Renal pelvis (tissue), 4 donors: ENCODE data around the gene TAS2R14. TPM values are rescaled to one million over a fixed set of nuclear protein-coding genes. Genes with fewer than 3 reads are reported as not detected.

Experiments
- DNase-seq: peaks from one replicate; pipeline ENCODE4 v3.0.0-alpha.2; 2013
- polyA plus RNA-seq, 3 donors: library from polyadenylated mRNA; unstranded; fragments of 120-200 nt; gene quantifications; one replicate each; pipeline ENCODE4 v1.2.1, GENCODE V29; 2013; ENCODE audit not compliant: insufficient read length in 3 of 3

The TAS2R14 gene
- polyA plus RNA-seq, 3 donors: 2.6 to 5.3 (median 5.1) TPM

- no peak for DNase-seq
Measured at GRCh38 chr12:10926269-10926668, 12.8 kb downstream of the TAS2R14 start.

DNA sequence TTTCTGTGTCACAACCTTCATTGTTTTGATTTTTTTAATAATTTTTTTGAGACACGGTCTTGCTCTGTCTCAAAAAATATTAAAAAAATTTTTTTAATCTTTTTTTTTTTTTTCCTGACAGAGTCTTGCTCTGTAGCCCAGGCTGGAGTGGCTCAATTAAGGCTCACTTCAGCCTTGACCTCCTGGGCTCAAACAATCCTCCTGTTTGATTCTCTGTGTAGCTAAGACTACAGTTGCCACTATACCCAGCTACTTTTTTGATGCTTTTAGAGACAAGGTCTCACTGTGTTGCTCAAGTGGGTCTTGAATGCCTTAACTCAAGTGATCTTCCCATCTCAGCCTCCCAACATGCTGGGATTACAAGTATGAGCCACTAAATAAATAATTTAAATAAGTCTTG lies 19.3 kb downstream of the TAS2R14 start:
- no peak for DNase-seq

GRCh38 chr12:10910380-10910779 lies 28.7 kb downstream of the TAS2R14 start:
- no peak for DNase-seq

DNA sequence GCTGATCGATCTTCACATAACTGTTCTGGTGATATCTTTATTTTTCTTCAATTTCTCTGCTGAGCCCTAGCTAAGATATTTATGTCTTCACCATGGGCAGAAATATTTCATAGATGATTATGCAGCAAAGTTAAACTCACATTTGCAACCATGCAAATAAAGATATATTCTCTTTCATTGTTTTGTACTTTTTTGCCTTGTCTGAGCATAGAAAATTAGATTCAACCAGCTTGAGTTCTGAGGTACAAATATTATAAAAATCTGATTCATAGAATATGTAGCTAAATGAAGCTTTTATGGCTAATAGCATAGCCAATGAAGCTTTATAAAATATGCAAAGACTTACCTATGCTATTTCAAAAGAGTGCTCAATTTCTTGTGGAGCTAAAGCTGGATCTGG lies 29.6 kb downstream of the TAS2R14 start, which contains the start of gene TAS2R13:
TSS of gene TAS2R13 (minus strand) at position 101 of the 400 bp plus-strand sequence. CDS start 264 bp downstream, outside the sequence.
- DNase-seq: no peak

DNA sequence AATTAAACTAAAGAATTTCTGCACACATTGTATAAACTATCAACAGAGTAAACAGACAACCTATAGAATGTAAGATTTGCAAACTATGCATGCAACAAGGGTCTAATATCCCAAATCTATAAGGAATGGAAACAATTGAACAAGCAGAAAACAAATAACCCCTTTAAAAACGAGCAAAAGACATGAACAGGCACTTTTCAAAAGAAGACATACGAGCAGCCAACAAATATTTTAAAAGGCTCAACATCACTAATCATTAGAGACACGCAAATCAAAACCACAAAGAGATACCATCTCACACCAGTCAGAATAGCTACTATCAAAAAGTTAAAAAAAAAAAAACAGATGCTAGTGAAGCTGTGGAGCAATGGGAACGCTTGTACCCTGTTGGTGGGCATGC lies 34.4 kb downstream of the TAS2R14 start:
- DNase-seq: no peak

- DNase-seq: no peak
Measured at GRCh38 chr12:10901427-10901826, 37.6 kb downstream of the TAS2R14 start.

- DNase-seq: no peak
Measured at GRCh38 chr12:10900972-10901371, 38.1 kb downstream of the TAS2R14 start.

DNA sequence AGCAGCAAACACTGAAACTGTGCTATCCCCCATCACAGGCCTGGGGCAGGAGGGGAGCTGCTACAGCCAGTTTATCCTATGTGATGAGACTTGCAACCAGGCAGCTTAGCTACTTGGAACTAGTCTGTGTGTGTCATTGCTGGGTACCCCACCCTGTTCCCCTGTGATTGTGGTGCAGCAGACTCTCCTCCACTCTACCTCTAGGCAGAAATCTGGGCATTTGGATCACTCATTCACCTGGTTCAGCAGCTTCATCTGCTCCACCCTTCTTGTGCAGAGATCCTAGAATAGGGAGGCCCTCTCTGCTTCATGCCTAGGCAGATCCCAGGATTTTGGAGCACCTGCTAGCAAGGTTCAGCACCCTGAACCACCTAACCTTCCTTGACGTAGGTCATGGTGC lies 38.5 kb downstream of the TAS2R14 start:
- no peak for DNase-seq

DNA sequence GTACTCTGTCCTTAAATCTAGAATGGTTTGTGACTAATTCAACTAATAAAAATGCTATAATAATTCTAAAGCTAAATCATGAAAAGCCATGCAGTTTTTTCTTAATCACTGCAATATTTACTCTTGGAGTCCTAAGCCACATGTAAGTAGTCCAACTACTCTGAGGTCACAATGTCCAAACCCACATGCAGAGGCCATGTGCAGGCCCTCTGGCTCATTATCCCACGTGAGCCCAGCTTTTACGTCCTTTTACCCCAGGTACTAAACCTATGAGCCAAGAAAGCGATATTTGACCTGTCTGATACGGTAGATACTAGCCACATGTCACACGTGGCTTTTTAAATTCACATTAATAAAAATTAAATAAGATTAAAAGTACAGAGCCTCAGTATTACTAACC lies 42.2 kb downstream of the TAS2R14 start:
- no peak for DNase-seq

DNA sequence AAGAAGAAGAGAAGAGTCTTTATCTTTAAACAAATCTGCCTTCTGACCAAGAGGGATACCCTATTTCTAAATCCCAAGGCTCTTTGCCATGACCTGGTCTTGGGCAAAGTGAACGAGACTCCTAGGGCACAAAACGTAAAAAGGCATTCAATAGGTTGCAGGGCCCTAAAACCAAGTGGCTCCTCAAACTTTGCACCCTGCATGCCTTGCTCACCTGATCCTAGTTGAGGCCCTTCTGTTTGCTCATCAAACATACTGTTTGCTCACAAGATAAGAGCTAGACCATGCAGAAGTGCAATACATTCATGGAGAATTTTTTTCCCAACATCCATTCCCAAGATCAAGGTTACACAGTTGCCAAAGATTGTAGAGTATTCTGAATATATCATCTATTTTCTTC lies 47.1 kb downstream of the TAS2R14 start:
- no peak for DNase-seq

DNA sequence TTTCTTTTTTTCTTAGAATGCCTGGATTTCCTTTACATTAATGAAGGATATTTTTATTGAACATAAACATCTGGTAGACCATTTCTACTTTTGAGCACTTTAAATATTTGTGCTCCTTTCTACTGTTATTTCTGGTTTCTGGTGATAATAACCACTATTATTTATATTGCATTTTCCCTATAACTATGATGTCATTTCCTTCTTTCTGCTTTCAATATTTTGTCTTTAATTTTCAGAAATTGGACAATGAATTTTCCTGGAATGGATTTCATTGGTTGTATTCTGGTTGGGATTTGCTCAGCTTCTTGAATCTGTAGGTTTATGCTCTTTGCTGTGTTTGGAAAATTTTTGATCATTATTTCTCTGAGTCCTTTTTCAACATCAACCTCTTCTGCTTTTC lies 49.8 kb downstream of the TAS2R14 start:
- no peak for DNase-seq

Other genes with a start within 250 kb of the TAS2R14 start
- gene YBX3, start 215.9 kb downstream of the TAS2R14 start, polyA plus RNA-seq: 100 to 1,000 TPM; 224 to 279 (median 226) TPM
- gene TAS2R7, start 136.6 kb downstream of the TAS2R14 start, polyA plus RNA-seq: not detected
- gene TAS2R8, start 132.0 kb downstream of the TAS2R14 start, polyA plus RNA-seq: not detected
- not detected for gene TAS2R9, start 129.1 kb downstream of the TAS2R14 start, polyA plus RNA-seq
- 1 to 10 TPM; 1.6 to 3.6 (median 3.1) TPM for gene TAS2R10, start 112.9 kb downstream of the TAS2R14 start, polyA plus RNA-seq
- 10 to 100 TPM in 2 of 3 donors, 1 to 10 TPM in 1; 5.9 to 11.3 (median 11.3) TPM for gene PRR4, start 89.8 kb downstream of the TAS2R14 start, polyA plus RNA-seq
- gene PRH1, start 55.0 kb downstream of the TAS2R14 start, polyA plus RNA-seq: 10 to 100 TPM; 12.7 to 16.6 (median 15.1) TPM
- under 1 TPM; 0.10 to 0.25 (median 0.13) TPM for gene TAS2R13, start 29.7 kb downstream of the TAS2R14 start, polyA plus RNA-seq
- under 1 TPM; 0.37 to 0.43 (median 0.40) TPM for gene PRH2, start 10.0 kb downstream of the TAS2R14 start, polyA plus RNA-seq
- under 1 TPM; 0.09 to 0.24 (median 0.18) TPM for gene TAS2R50, start 47.6 kb upstream of the TAS2R14 start, polyA plus RNA-seq
- 1 to 10 TPM in 2 of 3 donors, under 1 TPM in 1; 0.85 to 2.8 (median 2.5) TPM for gene TAS2R20, start 59.0 kb upstream of the TAS2R14 start, polyA plus RNA-seq
- gene TAS2R19, start 83.4 kb upstream of the TAS2R14 start, polyA plus RNA-seq: 1 to 10 TPM; 1.4 to 1.6 (median 1.5) TPM
- gene TAS2R31, start 92.1 kb upstream of the TAS2R14 start, polyA plus RNA-seq: 1 to 10 TPM in 2 of 3 donors, under 1 TPM in 1; 0.88 to 2.0 (median 2.0) TPM
- gene TAS2R46, start 123.0 kb upstream of the TAS2R14 start, polyA plus RNA-seq: under 1 TPM in 2 of 3 donors, not detected in 1; 0.14 to 0.19 TPM
- gene TAS2R43, start 153.1 kb upstream of the TAS2R14 start, polyA plus RNA-seq: under 1 TPM; 0.30 to 0.65 (median 0.33) TPM
- under 1 TPM; 0.16 to 0.22 (median 0.22) TPM for gene TAS2R30, start 195.4 kb upstream of the TAS2R14 start, polyA plus RNA-seq
- gene SMIM10L1, start 231.9 kb upstream of the TAS2R14 start, polyA plus RNA-seq: 10 to 100 TPM; 16.9 to 18.0 (median 17.3) TPM
- under 1 TPM in 1 of 3 donors, not detected in 2; 0.33 TPM for gene TAS2R42, start 247.7 kb upstream of the TAS2R14 start, polyA plus RNA-seq